GM19239 (cell line): ENCODE results near the gene SARS2.

Experiments
- DNase-seq: peaks from one replicate; pipeline ENCODE4 v3.0.0; 2011; ENCODE audit warnings: low spot score; ENCODE audit not compliant: insufficient read length
- FAIRE-seq: peaks from 2 replicates; lab custom pipeline; 2011; peaks lifted over from hg19 to GRCh38; lab: Jason Lieb, UNC

The SARS2 gene

DNA sequence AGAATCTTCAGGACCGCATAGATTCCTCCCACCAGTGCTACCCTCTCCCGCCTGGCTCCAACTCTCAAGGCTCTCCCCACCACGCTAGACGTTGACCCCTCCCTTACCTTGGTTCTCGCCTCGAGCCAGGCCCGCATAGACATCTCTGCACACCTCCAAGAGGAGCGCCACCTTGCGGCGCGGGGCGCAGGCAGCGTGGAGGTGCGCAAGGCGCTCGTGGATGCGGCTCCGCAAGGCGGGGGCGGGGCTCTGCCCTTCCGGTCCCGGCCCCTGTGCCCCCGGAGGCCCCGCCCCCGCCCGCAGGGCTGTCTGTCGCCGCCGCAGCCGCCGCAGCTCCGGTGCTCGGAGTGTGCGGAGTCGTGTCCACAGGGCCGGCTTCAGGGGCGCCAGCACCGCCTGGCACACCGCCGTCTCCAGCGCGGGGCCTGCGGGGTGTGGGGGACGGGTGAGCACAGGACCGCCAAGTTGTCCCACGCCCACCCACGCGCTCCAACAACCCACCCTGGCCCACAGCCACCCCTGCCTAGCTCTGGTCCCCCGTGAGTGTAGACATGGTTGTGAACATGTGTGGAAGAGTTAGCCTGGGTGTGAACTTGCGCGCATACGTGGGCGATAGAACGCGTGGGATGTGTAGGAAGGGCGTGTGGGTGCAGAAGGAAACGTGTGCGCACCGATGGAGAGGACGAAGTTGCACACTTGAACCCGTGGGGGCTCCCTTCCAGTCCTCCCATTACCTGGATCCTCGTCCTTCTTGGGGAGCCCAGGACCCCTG, 60.5 kb downstream of the SARS2 start:
- FAIRE-seq: peak; percentile 95

DNA sequence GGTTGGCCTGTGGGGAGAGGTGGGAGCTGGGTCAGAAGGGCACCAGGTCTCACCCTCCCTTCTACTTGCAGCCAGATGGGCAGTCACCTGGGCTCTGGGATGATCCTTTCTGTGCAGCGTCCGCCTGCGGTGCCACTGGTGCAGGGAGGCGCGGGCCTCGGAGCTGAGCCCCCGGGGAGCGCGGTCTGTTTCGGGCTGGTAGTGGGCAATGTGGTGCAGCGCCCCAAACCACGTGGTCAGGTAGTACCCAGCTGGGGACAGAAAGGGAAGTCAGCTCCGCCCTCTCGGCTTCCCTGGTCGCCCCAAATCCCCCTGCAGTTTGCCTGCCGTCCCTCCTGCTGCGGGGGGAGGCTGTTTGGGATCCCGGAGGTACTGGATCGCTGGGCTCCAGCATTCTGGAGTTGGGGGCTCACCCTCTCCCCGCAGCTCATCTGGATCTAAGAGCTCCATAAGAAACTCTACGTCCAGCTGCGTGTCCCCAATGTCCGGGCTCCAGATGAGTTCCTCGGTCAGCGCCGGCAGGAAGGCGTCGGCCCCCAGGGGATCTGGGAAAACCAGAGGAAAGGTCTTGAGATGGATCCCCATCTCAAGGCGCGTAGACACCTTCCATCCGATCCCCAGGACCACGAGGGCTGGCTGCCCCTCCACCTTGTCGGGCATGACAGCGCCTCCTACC, 61.3 kb downstream of the SARS2 start:
- DNase-seq: no peak
- no peak for FAIRE-seq

More for the DNA sequence above, 60.5 kb downstream of the SARS2 start:
- DNase-seq: peak; percentile 86

DNA sequence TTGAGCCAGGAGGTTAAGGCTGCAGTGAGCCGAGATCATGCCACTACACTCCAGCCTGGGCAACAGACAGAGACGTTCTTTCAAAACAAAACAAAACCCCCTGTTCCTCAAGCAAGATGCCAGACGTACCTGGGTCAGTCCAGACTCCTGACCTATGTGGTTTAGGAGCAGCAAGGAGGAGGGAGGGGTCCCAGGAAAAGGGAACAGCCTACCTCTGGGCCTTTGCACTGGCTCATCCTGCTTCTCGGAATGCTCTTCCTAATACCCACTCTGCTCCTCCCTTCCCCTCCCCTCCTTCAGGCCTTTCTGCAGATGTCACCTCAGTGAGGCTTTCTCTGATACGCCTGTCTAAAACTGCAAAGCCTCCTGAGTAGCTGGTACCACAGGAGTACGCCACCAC, 62.0 kb downstream of the SARS2 start:
- DNase-seq (no peak), FAIRE-seq (no peak)

DNA sequence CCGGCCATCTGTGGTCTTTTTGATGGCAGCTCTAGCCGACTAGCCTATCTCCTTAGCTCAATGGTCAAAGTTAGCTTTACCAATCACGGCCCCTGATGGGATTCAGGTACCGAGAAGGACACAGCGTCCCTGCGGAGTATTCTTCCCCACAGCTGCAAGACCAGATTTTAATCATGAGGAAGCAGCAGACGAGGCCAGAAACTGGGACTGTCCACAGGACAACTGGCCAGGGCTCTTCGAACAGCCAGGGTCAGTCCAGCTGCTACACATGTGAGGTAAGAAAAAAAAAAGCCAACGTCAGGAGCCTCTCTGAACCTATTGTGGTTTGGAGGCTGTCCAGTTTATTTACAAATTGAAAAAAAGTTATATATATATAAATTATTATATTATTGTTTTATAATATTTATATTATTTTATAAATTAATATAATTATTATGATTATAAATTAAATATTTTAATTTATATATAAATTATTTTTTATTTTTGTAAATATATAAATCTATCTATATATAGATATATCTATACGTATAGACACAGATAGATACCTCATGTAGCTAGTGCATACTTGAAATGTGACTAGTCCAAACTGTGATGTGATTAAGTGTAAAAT, 63.3 kb downstream of the SARS2 start:
- no peak for DNase-seq
- no peak for FAIRE-seq
